Measurements from ENCODE around the gene TNFRSF6B.

DNA sequence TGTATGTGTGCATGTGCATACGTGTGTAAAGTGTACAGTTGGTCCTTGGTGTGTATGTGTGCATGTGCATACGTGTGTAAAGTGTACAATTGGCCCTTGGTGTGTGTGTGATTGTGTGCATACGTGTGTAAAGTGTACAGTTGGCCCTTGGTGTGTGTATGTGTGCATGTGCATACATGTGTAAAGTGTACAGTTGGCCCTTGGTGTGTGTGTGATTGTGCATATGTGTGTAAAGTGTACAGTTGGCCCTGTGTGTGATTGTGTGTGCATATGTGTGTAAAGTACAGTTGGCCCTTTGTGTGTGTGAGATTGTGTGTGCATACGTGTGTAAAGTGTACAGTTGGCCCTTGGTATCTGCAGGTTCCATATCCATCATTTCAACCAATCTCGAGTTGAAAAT is 35.0 kb downstream of the TNFRSF6B start:
- TF ChIP-seq CTCF (IDR thresholded peaks at IDR 0.05) = no peak
- no peak for TF ChIP-seq TAF1 (IDR thresholded peaks at IDR 0.05; ENCODE audit: borderline replicate concordance, low read depth, low read length)
- TF ChIP-seq MXI1 (IDR thresholded peaks at IDR 0.05; ENCODE audit: low read depth, low read length) = no peak
- no peak for TF ChIP-seq POLR2AphosphoS5 (IDR thresholded peaks at IDR 0.05; ENCODE audit: low read depth, low read length)
- no peak for TF ChIP-seq RAD21 (IDR thresholded peaks at IDR 0.05; ENCODE audit: low read length)
- no peak for TF ChIP-seq CHD2 (IDR thresholded peaks at IDR 0.05; ENCODE audit: low read length, partially characterized antibody)
- no peak for TF ChIP-seq SIN3A (IDR thresholded peaks at IDR 0.05; ENCODE audit: borderline replicate concordance, low read depth, low read length)

All from SK-N-SH (cell line).